HG03025 (cell line): ENCODE measurements around the gene ZFAND3.

ENCODE experiments used
- ATAC-seq: cut with Tn5 transposase; IDR thresholded peaks from one replicate; pipeline ENCODE4 v1.9.1; 2021; ENCODE audit warnings: mild to moderate bottlenecking, moderate library complexity; ENCODE audit not compliant: unreplicated experiment, low FRiP score

Gene ZFAND3

DNA sequence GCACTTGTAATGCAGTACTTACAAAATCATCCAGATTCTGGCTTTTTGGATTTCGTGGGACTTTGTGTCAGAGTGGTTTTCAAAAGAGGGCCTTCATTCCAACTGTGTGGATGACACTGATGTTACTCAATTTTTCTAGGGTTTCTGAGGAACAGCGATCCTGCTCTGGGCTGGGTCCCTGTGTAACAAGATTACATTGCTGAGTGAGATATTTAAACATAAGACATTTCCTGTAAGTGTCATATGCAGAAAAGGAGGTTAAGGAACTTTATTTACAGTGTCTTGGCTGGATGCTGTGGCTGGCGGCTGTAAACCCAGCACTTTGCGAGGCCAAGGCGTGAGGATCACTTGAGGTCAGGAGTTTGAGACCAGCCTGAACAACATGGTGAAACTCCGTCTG lies 6.7 kb downstream of the ZFAND3 start:
- ATAC-seq: no peak

- no peak for ATAC-seq
These were observed 7.5 kb downstream of the ZFAND3 start for GRCh38 chr6:37826993-37827392.

DNA sequence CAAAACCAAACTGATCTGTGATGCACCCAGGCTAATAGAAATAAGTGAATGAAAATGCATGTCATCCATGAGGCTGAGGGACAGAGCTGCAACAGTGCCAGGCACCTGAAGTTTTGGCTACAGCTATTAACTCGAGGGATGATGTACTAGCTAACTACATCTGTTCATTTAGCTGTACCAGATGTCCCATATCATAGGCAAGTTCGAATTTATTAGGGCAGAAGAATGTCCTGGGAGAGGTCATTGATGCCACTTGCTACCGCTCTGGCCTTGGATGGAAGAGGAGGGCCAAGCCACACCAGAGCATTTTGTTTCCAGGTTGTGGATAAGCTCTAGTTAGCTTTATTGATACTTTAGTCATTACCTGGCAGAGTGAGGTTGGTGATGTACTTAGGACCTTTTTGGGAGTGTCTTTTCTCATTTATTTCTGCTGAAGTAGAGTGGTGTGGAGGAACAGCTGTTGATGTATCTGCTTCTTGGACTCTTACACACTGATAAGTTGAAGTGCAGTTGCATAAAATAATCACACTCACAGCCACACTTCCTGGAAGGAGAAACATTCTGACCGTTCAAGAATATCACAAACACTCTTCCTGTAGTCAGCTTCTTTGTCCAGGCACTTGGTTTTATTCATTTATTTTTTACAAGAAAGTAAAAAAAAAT lies 8.2 kb downstream of the ZFAND3 start:
- no peak for ATAC-seq

DNA sequence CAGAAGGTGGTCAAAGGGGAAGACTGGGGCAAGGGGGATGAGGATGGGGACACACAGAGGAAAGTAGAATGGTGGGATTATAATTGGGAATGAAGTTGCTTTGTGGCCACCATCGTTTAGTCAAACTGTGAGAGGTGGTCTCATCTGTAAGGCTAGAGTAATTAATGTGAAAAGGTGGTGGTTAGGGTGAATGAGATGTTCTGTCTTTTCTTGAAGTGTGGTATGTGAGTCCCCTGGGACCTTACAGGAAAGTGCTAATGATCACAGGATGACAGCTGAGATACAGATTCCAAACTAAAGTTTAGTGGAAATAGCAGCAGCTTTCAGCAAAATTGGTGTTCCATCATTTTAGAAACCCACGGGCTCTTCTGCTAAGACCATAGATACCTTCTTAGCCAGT lies 10.7 kb downstream of the ZFAND3 start:
- no peak for ATAC-seq

DNA sequence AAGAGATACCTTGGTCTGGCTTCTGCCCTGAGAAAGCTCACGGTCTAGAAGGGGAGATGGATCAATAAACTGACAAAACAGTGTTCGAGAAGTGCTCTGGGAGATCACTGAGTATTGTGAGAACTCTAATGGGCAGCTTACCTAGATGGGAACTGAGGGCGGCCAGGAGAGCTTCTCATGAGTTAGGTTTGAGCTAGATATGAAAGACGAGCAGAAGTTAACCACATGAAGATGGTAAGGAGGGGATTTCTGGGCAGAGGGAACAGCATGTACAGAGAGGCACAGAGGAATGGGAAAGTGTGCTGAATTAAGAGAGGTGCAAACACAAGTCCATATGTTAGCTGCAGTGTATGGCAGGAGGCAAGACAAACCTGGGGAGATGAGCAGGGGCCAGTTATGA lies 11.9 kb downstream of the ZFAND3 start:
- no peak for ATAC-seq

- ATAC-seq: no peak
These were observed 16.4 kb downstream of the ZFAND3 start for GRCh38 chr6:37835923-37836322.

GRCh38 chr6:37838219-37838921 lies 18.8 kb downstream of the ZFAND3 start:
- ATAC-seq: no peak

- no peak for ATAC-seq
These were observed 20.8 kb downstream of the ZFAND3 start for GRCh38 chr6:37840143-37840939.

GRCh38 chr6:37840940-37841300 lies 21.4 kb downstream of the ZFAND3 start:
- no peak for ATAC-seq

- ATAC-seq: no peak
These were observed 25.7 kb downstream of the ZFAND3 start for GRCh38 chr6:37845026-37845911.

DNA sequence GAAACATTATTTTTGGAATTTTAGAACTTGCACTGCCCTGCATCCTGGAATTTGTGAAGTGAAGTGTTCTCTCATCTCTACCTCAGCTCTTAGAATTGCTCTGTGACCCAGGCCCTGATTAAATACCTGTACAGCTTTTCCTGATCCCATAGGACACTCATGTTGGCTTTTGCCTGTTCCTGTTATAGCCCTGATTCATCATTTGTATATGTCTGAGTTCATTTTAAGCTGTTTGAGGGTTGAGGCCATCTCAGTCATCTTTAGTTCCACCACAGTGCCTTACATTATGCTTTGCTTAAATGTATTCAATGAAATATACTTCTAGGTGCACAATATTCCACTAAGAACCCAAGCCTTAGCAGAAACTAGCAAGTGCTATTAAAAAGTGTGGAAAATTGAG lies 26.4 kb downstream of the ZFAND3 start:
- no peak for ATAC-seq

GRCh38 chr6:37847704-37848103 lies 28.2 kb downstream of the ZFAND3 start:
- ATAC-seq: no peak

DNA sequence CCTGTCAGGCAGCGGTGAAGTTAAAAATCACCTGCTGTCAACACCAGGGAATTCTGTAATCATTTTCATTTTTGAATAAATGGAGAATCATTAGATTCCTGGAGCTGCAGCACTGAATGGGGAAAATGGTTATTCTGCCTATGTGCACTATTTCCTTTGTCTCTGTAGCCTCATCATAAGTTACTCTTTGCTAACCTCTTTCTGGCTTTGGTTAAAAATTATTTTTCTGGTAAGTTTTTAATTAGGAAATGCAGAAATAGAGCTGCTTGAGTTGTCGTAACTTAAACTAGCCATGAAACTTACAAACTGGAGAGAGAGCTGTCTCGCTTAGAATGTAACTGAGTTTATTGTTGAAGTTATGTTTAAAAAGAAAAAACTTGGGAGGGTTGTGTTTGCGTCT lies 28.8 kb downstream of the ZFAND3 start:
- no peak for ATAC-seq

DNA sequence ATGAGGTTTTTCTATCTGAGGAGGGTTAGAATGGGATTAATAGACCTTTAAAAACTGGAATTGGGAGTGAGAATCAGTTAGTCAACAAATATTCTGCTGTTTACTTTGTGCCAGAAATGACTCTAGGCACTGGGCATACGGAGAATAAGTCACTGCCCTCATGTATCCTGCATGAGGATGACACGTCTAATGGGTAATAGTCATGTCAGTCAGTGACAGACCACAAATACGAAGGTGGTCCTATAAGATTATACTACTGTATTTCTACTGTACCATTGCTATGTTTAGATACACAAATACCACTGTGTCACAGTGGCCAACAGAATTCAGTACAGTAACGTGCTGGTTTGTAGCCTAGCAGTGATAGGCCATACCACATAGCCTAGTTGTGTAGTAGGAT lies 30.7 kb downstream of the ZFAND3 start:
- ATAC-seq: no peak

DNA sequence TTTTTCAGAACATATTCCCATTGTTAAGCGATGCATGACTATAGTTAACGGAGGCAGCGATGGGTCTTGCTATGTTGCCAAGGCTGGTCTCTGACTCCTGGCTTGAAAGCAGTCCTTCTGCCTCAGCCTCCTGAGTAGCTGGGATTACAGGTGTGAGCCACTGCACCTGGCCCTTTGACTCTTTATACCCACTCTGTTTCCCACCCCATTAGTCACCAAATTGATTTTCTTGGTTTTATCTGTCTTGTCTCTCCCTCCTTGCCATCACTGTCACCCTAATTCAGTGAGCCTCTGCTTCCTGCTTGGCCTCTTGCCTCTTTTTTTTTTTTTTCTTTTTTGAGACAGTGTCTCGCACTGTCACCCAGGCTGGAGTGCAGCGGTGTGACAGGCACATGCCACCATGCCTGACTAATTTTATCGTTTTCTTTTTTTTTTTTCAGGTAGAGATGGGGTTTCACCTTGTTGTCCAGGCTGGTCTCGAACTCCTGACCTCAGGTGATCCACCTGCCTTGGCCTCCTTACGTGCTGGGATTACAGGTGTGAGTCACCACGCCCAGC lies 31.3 kb downstream of the ZFAND3 start:
- ATAC-seq: no peak

- ATAC-seq: no peak
These were observed 32.5 kb downstream of the ZFAND3 start for GRCh38 chr6:37851997-37852524.

DNA sequence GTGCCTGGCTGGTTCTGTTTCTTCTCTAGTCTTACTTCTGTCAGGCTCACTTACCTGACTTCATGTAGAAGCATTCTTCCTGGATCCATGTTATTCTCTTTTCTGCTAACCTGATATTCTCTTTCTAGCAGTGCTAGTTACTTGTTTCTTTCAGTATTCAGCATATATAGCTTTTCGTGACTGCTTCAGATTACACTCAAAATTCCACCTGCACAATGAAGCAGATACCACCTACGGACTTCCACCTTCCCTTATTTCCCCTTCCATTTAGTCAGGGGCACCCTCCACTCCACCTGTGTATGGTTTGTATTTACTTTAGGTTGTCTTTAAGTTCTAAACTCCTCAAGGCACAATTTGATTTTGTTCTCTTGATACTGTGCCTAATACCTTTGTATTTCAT lies 36.8 kb downstream of the ZFAND3 start:
- no peak for ATAC-seq

- no peak for ATAC-seq
These were observed 38.8 kb downstream of the ZFAND3 start for GRCh38 chr6:37858363-37858762.

DNA sequence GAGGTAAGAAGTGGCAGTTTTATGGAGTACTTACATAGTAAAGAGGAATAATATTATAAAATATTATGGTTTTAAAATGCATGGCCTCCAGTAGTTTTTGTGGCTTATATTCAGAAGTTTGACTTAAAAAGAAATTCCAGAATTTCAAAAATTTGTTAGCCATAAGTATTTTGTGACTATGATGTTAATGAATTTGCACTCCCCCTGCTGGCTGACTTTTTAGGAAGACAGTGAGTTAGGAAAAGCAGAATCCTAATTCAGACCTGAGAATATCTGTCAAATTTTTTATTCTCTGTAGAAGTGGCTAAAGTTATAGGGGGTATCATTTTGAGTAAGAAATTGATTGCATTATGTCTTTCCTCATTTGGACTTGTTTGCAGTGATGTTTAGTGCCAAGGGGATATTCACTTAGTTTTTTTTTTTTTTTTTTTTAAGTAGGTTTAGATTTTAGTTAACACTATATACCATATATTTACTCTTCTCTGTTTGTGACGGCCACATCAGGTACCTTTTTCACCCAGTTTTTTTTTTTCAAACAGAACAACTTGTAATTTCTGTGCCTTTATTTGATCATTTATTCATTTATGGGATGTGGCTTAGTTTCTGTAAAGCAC lies 40.8 kb downstream of the ZFAND3 start:
- ATAC-seq: no peak

GRCh38 chr6:37861452-37861851 lies 41.9 kb downstream of the ZFAND3 start:
- no peak for ATAC-seq
